Vagina (tissue), 2 donors: ENCODE data around the gene PDHA2.

Experiments
- CTCF ChIP-seq, 3 experiments: fragments of 450-650 bp in 2 of 3; fragments of 200-600 bp in 1 of 3; sonication (generic) in 1 of 3; IDR thresholded peaks; one replicate each; pipeline ENCODE4 v1.5.1; 2017 to 2019; ENCODE audit warnings: antibody characterized with exemption in 3 of 3, mild to moderate bottlenecking in 2 of 3, moderate library complexity in 2 of 3
- POLR2AphosphoS5 ChIP-seq, 2 donors: sonication (generic); formaldehyde crosslinking; IDR thresholded peaks; one replicate each; pipeline ENCODE4 v1.9.0; 2017; ENCODE audit warnings: antibody characterized with exemption in 2 of 2, mild to moderate bottlenecking in 2 of 2, low read depth in 1 of 2; ENCODE audit not compliant: insufficient read depth in 1 of 2

GRCh38 chr4:95831166-95831565, 8.7 kb upstream of the PDHA2 start:
- TF ChIP-seq CTCF (IDR thresholded peaks at IDR 0.05) (no peak), POLR2AphosphoS5 (IDR thresholded peaks at IDR 0.05; ENCODE audit: insufficient read depth in 1 of 2, low read depth in 1 of 2) (no peak)
